ENCODE measurements around the gene AQP6. TPM values are rescaled to one million over a fixed set of nuclear protein-coding genes. Genes with fewer than 3 reads are reported as not detected.

AQP6 gene
- total and polyA plus RNA-seq, 2 donors from 2014 or later = 12.0 to 74.1 TPM

DNA sequence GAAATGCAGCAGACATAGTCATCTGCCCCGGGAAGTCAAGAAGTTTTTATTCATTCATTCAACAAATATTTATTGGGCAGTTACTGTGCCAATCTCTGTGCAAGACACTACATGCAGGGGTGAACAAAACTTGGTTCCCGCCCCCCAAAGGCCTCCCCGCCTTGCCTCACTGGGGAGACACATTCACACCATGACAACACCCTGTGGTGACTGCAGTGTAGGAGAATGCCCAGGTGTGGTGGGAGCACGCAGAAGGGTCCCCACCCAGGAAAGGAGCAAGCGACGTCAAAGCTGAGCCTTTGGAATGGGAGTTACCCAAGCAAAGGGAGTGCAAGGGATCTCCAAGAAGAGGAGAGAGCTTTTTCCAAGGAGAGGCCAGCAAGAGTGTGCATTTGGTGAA is 1.6 kb upstream of the AQP6 start:
- Histone ChIP-seq H3K9ac (ENCODE audit: low read length in 3 of 3) (no peak overlapping the region), H3K27me3 (ENCODE audit: control insufficient read depth, insufficient read depth, low read length) (no peaks in the 10 kb centered on the region), H3K9me3 (ENCODE audit: control insufficient read depth in 2 of 3, insufficient read depth in 1 of 3, low read length in 3 of 3) (no peaks in the 10 kb centered on the region), H3K36me3 (ENCODE audit: control insufficient read depth in 2 of 3, insufficient read depth in 3 of 3, low read length in 3 of 3) (no peaks in the 10 kb centered on the region), H3K4me1 (ENCODE audit: control insufficient read depth in 2 of 3, insufficient read depth in 2 of 3, low read depth in 1 of 3, low read length in 3 of 3) (peaks cover 0 to 17% (median 8%) of the 10 kb centered on the region in 3 donors), H3K4me3 (ENCODE audit: low read length in 3 of 3) (no peak overlapping the region), H3K27ac (ENCODE audit: low read depth in 2 of 2, low read length in 2 of 2) (no peak overlapping the region)
- FAIRE-seq (no peak), DNase-seq (peak in 1 of 5 donors; percentile 30)
- intact Hi-C loops (cut with DNase I) = no loop called here
- no peak for TF ChIP-seq CTCF (IDR thresholded peaks at IDR 0.05; ENCODE audit: borderline replicate concordance, extremely low read depth, insufficient read depth)

DNA sequence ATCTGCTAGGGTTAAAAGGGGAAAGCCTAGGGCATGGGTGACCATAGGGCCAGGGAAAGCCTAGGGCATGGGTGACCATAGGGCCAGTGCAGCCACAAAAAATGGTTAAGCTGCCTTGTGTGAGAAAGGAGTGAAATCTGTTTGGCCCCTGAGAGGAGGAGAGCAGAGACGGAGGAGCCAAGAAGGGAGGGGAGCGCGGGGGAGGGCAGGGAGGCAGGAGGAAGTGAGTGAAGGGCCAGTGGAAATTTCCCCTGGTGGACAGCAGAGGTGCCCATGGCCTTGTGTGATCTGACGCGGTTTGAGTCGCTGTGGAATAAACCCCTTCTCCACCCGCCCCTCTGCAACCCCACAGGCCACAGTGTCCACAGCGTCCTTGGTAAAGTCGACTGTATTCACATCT is 618 bp upstream of the AQP6 start:
- DNase-seq (peak in 1 of 5 donors; percentile 55), FAIRE-seq (no peak)
- H3K27ac ChIP-seq (ENCODE audit: low read depth in 2 of 2, low read length in 2 of 2) = no peak overlapping the region
- no peaks in the 10 kb centered on the region for H3K27me3 ChIP-seq (ENCODE audit: control insufficient read depth, insufficient read depth, low read length)
- no peak overlapping the region for H3K9ac ChIP-seq (ENCODE audit: low read length in 3 of 3)
- no peak for TF ChIP-seq CTCF (IDR thresholded peaks at IDR 0.05; ENCODE audit: borderline replicate concordance, extremely low read depth, insufficient read depth)
- H3K4me1 ChIP-seq (ENCODE audit: control insufficient read depth in 2 of 3, insufficient read depth in 2 of 3, low read depth in 1 of 3, low read length in 3 of 3) = peaks cover 0 to 15% (median 6%) of the 10 kb centered on the region in 3 donors
- H3K36me3 ChIP-seq (ENCODE audit: control insufficient read depth in 2 of 3, insufficient read depth in 3 of 3, low read length in 3 of 3) = no peaks in the 10 kb centered on the region
- H3K4me3 ChIP-seq (ENCODE audit: low read length in 3 of 3) = no peak overlapping the region
- H3K9me3 ChIP-seq (ENCODE audit: control insufficient read depth in 2 of 3, insufficient read depth in 1 of 3, low read length in 3 of 3) = no peaks in the 10 kb centered on the region
- intact Hi-C loops (cut with DNase I) = no loop called here

DNA sequence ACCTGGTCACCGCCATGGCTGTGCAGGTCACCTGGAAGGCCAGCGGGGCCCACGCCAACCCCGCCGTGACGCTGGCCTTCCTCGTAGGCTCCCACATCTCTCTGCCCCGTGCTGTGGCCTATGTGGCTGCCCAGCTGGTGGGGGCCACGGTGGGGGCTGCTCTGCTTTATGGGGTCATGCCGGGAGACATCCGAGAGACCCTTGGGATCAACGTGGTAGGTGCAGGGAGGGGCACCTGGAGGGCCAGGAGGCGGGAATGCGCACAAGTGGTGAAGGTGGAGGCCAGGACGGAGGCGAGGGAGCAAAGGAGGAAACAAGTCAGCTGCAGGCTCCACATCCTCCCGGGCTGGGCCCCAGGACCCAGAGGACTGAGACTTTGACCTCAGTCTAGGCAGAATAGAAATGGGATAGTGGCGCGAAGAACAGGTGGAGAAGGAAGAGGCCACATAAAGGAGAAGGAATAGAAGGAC is 649 bp downstream of the AQP6 start:
- TF ChIP-seq CTCF (IDR thresholded peaks at IDR 0.05; ENCODE audit: borderline replicate concordance, extremely low read depth, insufficient read depth) = no peak
- DNase-seq = peak in 1 of 5 donors; percentile 55
- no peaks in the 10 kb centered on the region for H3K9me3 ChIP-seq (ENCODE audit: control insufficient read depth in 2 of 3, insufficient read depth in 1 of 3, low read length in 3 of 3)
- H3K36me3 ChIP-seq (ENCODE audit: control insufficient read depth in 2 of 3, insufficient read depth in 3 of 3, low read length in 3 of 3) = no peaks in the 10 kb centered on the region
- FAIRE-seq = no peak
- intact Hi-C loops (cut with DNase I) = no loop called here
- H3K4me1 ChIP-seq (ENCODE audit: control insufficient read depth in 2 of 3, insufficient read depth in 2 of 3, low read depth in 1 of 3, low read length in 3 of 3) = peaks cover 0 to 7% (median 4%) of the 10 kb centered on the region in 3 donors
- no peak overlapping the region for H3K4me3 ChIP-seq (ENCODE audit: low read length in 3 of 3)
- no peak overlapping the region for H3K27ac ChIP-seq (ENCODE audit: low read depth in 2 of 2, low read length in 2 of 2)
- no peaks in the 10 kb centered on the region for H3K27me3 ChIP-seq (ENCODE audit: control insufficient read depth, insufficient read depth, low read length)
- H3K9ac ChIP-seq (ENCODE audit: low read length in 3 of 3) = no peak overlapping the region

DNA sequence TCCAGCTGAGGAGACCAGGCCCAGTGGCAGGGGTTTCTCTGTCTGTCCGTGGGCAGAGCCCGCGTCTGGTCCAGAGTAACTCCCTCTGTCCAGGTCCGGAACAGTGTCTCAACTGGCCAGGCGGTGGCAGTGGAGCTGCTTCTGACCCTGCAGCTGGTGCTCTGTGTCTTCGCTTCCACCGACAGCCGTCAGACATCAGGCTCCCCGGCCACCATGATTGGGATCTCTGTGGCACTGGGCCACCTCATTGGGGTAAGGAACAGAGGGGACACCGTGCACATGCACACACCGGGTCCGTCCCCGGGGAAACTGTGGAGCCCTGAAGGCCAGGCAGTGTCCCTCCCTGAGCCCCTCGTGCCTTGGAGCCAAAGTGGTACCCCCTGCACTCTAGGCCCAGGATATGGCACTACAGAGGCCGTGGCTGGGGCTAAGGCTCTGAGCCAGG is 1.5 kb downstream of the AQP6 start:
- FAIRE-seq (no peak), DNase-seq (peak; percentile 70 to 88 (median 82))
- peak; percentile 61 for TF ChIP-seq CTCF (IDR thresholded peaks at IDR 0.05; ENCODE audit: borderline replicate concordance, extremely low read depth, insufficient read depth)
- Histone ChIP-seq H3K4me3 (ENCODE audit: low read length in 3 of 3) (peak overlapping the region in 2 of 3 donors; percentile 15 to 16), H3K27ac (ENCODE audit: low read depth in 2 of 2, low read length in 2 of 2) (no peak overlapping the region), H3K36me3 (ENCODE audit: control insufficient read depth in 2 of 3, insufficient read depth in 3 of 3, low read length in 3 of 3) (no peaks in the 10 kb centered on the region), H3K4me1 (ENCODE audit: control insufficient read depth in 2 of 3, insufficient read depth in 2 of 3, low read depth in 1 of 3, low read length in 3 of 3) (peaks cover 0 to 12% (median 9%) of the 10 kb centered on the region in 3 donors), H3K9ac (ENCODE audit: low read length in 3 of 3) (no peak overlapping the region), H3K27me3 (ENCODE audit: control insufficient read depth, insufficient read depth, low read length) (no peaks in the 10 kb centered on the region), H3K9me3 (ENCODE audit: control insufficient read depth in 2 of 3, insufficient read depth in 1 of 3, low read length in 3 of 3) (no peaks in the 10 kb centered on the region)
- intact Hi-C loops (cut with DNase I) = no loop called here

Measured in kidney (tissue), 14 donors.